Measurements from ENCODE around the gene MAB21L3.
"Not testable (repeated sequence)": the region's sequence is repeated elsewhere in the genome, so short reads cannot be mapped to it uniquely, and the experiment has no call there.

MAB21L3 gene

DNA sequence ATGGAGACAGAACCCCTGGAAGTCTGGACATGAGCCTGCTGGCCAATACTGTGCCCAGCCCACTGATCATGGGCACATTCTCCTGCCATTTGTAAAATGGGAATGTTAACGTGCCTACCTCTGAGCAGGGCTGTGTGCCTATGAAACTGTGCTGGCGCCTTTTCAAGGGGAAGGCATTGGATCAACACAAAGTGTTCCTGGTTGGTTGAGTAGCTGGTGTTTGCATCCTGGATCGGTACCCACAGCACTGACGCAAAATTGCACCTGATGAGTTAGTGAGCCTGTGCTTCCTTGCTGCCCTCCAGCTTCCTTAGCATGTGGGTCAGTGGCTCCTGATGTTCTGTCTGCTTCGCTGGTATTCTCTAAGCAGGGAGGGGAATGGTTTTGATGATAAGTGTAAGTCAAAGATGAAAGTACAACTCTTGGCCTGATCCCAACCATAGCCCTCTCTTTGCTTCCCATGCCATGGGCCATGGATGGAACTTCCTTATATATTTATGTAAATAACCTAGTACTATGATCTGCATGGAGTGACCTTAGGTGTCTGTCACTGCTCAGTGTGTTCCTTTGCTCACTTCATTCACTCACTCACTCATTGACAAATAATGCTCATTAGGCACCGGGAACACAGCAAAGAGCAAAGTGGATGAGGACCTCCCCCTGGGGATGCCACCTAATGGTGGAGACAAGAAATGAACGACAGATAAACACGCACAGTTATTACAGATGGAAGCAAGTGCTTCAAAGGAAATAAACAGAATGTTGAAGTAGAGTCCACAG lies 22.7 kb downstream of the MAB21L3 start:
- no peaks in the 10 kb centered on the region for H3K36me3 ChIP-seq (ENCODE audit: control insufficient read depth in 4 of 4, insufficient read depth in 4 of 4, low read length in 3 of 4)
- H3K27ac ChIP-seq (ENCODE audit: insufficient read depth in 1 of 2, low read depth in 1 of 2, low read length in 2 of 2, poor library complexity in 1 of 2, severe bottlenecking in 2 of 2): no peak overlapping the region
- POLR2A ChIA-PET: no interaction called here
- CTCF ChIA-PET: interaction anchor here (0.6 to 1.5 kb wide), 7 partner anchors 11 to 1688 kb away, joined by 3 to 5 read pairs (median 3); no protein-coding TSS in a partner anchor
- no peaks in the 10 kb centered on the region for H3K9me3 ChIP-seq (ENCODE audit: control extremely low read depth in 1 of 5, control insufficient read depth in 4 of 5, insufficient read depth in 2 of 5, low read depth in 1 of 5, low read length in 4 of 5)
- H3K4me3 ChIP-seq (ENCODE audit: control insufficient read depth in 1 of 7, extremely low read depth in 1 of 7, insufficient read depth in 4 of 7, low read depth in 2 of 7, low read length in 6 of 7): no peak overlapping the region
- H3K4me1 ChIP-seq (ENCODE audit: control extremely low read depth in 1 of 4, control insufficient read depth in 4 of 4, insufficient read depth in 4 of 4, low read length in 3 of 4): peaks cover 0 to 4% (median under 1%) of the 10 kb centered on the region in 4 experiments
- H3K27me3 ChIP-seq (replicated peaks in 2 of 5; ENCODE audit: control insufficient read depth in 4 of 5, insufficient read depth in 5 of 5, low read length in 4 of 5): peaks cover 0 to 3% (median 0%) of the 10 kb centered on the region in 5 experiments
- DNase-seq: peak; percentile 12 to 19 (median 19)
- WGBS (ENCODE audit: insufficient coverage): 88% methylated on average over 6 of the region's 8 CpGs

DNA sequence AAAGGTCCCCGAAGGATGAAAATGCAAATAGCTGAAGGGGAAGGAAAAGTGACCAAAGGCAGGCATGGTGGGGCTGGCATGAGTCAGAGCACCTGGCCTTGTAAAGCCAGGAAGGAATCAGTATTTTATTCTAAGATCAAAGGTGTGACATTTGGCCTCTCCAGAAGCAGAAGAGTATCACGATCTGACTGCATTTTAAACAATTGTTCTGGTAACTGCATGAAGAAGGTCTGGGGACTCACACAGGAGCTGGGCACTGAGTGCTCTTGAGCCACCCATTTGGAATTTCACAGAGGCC lies 23.2 kb downstream of the MAB21L3 start:
- Histone ChIP-seq H3K36me3 (ENCODE audit: control insufficient read depth in 4 of 4, insufficient read depth in 4 of 4, low read length in 3 of 4) (no peaks in the 10 kb centered on the region), H3K4me3 (ENCODE audit: control insufficient read depth in 1 of 7, extremely low read depth in 1 of 7, insufficient read depth in 4 of 7, low read depth in 2 of 7, low read length in 6 of 7) (no peak overlapping the region), H3K4me1 (ENCODE audit: control extremely low read depth in 1 of 4, control insufficient read depth in 4 of 4, insufficient read depth in 4 of 4, low read length in 3 of 4) (peaks cover 0 to 4% (median 1%) of the 10 kb centered on the region in 4 experiments), H3K27ac (ENCODE audit: insufficient read depth in 1 of 2, low read depth in 1 of 2, low read length in 2 of 2, poor library complexity in 1 of 2, severe bottlenecking in 2 of 2) (no peak overlapping the region), H3K27me3 (replicated peaks in 2 of 5; ENCODE audit: control insufficient read depth in 4 of 5, insufficient read depth in 5 of 5, low read length in 4 of 5) (peaks cover 0 to 3% (median 0%) of the 10 kb centered on the region in 5 experiments), H3K9me3 (ENCODE audit: control extremely low read depth in 1 of 5, control insufficient read depth in 4 of 5, insufficient read depth in 2 of 5, low read depth in 1 of 5, low read length in 4 of 5) (no peaks in the 10 kb centered on the region)
- POLR2A ChIA-PET: no interaction called here
- CTCF ChIA-PET: interaction anchor here (0.6 to 1.5 kb wide), 5 partner anchors 12 to 1687 kb away, joined by 3 to 5 read pairs (median 3); no protein-coding TSS in a partner anchor
- no peak for DNase-seq
- 50% methylated on average over 2 of the region's 2 CpGs for WGBS (ENCODE audit: insufficient coverage)

DNA sequence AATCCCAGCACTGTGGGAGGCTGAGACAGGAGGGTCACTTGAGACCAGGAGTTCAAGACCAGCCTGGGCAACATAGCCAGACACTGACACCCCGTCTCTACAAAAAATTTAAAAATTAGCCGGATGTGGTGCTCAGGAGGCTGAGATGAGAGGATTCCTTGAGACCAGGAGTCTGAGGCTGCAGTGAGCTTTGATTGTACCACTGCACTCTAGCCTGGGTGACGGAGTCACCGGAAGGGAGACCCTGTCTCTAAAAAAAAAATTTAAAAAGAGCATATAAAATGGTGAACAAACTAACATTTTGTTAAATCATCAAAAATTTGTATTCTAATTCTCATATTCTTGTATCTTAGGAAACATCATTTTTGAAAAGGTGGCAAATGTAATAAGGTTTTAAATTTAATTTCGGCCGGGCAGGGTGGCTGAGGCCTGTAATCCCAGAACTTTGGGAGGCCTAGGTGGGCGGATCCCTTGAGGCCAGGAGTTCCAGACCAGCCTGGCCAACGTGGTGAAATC lies 27.1 kb downstream of the MAB21L3 start:
- Histone ChIP-seq H3K36me3 (ENCODE audit: control insufficient read depth in 4 of 4, insufficient read depth in 4 of 4, low read length in 3 of 4) (no peaks in the 10 kb centered on the region), H3K4me1 (ENCODE audit: control extremely low read depth in 1 of 4, control insufficient read depth in 4 of 4, insufficient read depth in 4 of 4, low read length in 3 of 4) (peaks cover 0 to 2% (median 0%) of the 10 kb centered on the region in 4 experiments), H3K4me3 (ENCODE audit: control insufficient read depth in 1 of 7, extremely low read depth in 1 of 7, insufficient read depth in 4 of 7, low read depth in 2 of 7, low read length in 6 of 7) (peak overlapping the region in 1 of 7 experiments; percentile 65), H3K9me3 (ENCODE audit: control extremely low read depth in 1 of 5, control insufficient read depth in 4 of 5, insufficient read depth in 2 of 5, low read depth in 1 of 5, low read length in 4 of 5) (no peaks in the 10 kb centered on the region), H3K27ac (ENCODE audit: insufficient read depth in 1 of 2, low read depth in 1 of 2, low read length in 2 of 2, poor library complexity in 1 of 2, severe bottlenecking in 2 of 2) (no peak overlapping the region), H3K27me3 (replicated peaks in 2 of 5; ENCODE audit: control insufficient read depth in 4 of 5, insufficient read depth in 5 of 5, low read length in 4 of 5) (no peaks in the 10 kb centered on the region)
- POLR2A ChIA-PET: interaction anchor here (1.5 kb wide), 1 partner anchor 360 kb away, joined by 3 read pairs; no protein-coding TSS in a partner anchor
- no peak for DNase-seq
- CTCF ChIA-PET: interaction anchor here (0.6 to 6.7 kb wide), 25 partner anchors 7 to 919 kb away, joined by 3 to 190 read pairs (median 5); partner anchors contain the start of gene CD58
- WGBS (ENCODE audit: insufficient coverage): 97% methylated on average over 6 of the region's 8 CpGs

DNA sequence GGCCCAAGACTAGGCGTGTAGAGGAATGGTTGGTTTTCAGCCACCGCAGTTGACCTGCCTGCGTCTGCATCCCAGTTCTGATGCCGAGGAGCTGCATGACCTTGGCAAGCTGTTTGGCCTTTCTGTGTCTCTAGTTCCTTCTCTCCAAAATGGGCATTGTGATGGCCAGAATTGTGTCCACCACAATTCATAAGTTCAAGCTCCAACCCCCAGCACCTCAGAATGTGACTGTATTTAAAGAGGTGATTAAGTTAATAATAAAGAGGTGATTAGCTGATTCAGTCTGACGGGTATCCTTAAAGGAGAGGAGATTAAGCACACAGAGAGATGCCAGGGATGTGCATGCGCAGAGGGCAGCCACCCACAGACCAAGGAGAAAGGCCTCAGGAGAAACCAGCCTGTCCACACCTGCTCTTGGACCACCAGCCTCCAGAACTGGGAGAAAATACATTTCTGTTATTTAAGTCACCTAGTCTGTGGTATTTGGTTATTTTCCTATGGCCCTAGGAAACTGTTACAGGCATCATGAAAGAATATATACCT lies 28.5 kb downstream of the MAB21L3 start:
- CTCF ChIA-PET: interaction anchor here (0.7 to 6.7 kb wide), 28 partner anchors 9 to 431 kb away, joined by 3 to 190 read pairs (median 4); partner anchors contain the start of gene CD58
- H3K9me3 ChIP-seq (ENCODE audit: control extremely low read depth in 1 of 5, control insufficient read depth in 4 of 5, insufficient read depth in 2 of 5, low read depth in 1 of 5, low read length in 4 of 5): peaks cover 0 to 9% (median 0%) of the 10 kb centered on the region in 5 experiments
- 97% methylated on average over 6 of the region's 6 CpGs for WGBS (ENCODE audit: insufficient coverage)
- H3K27me3 ChIP-seq (replicated peaks in 2 of 5; ENCODE audit: control insufficient read depth in 4 of 5, insufficient read depth in 5 of 5, low read length in 4 of 5): no peaks in the 10 kb centered on the region
- no peak overlapping the region for H3K27ac ChIP-seq (ENCODE audit: insufficient read depth in 1 of 2, low read depth in 1 of 2, low read length in 2 of 2, poor library complexity in 1 of 2, severe bottlenecking in 2 of 2)
- no peaks in the 10 kb centered on the region for H3K36me3 ChIP-seq (ENCODE audit: control insufficient read depth in 4 of 4, insufficient read depth in 4 of 4, low read length in 3 of 4)
- H3K4me1 ChIP-seq (ENCODE audit: control extremely low read depth in 1 of 4, control insufficient read depth in 4 of 4, insufficient read depth in 4 of 4, low read length in 3 of 4): peaks cover 0 to 2% (median 0%) of the 10 kb centered on the region in 4 experiments
- DNase-seq: no peak
- H3K4me3 ChIP-seq (ENCODE audit: control insufficient read depth in 1 of 7, extremely low read depth in 1 of 7, insufficient read depth in 4 of 7, low read depth in 2 of 7, low read length in 6 of 7): no peak overlapping the region
- POLR2A ChIA-PET: interaction anchor here (1.5 kb wide), 1 partner anchor 359 kb away, joined by 3 read pairs; no protein-coding TSS in a partner anchor

DNA sequence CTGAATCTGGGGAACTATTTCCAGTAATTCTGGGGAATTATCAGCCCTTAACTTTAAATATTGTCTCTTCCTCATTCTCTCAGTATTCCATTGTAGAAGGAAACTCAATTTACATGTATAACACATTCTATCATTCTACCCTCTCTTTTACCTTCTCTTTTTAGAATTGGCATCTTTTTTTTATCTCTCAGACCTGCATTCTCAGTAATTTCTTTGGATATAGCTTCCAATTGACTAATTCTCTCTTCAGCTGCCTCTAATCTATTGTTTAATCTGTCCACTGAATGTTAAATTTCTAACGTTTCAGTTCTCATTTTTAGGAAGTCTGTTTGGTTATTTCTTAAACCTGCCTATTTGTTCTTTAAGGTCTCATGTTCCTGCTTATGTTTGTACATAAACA lies 33.0 kb downstream of the MAB21L3 start:
- H3K4me3 ChIP-seq (ENCODE audit: control insufficient read depth in 1 of 7, extremely low read depth in 1 of 7, insufficient read depth in 4 of 7, low read depth in 2 of 7, low read length in 6 of 7): no peak overlapping the region
- H3K9me3 ChIP-seq (ENCODE audit: control extremely low read depth in 1 of 5, control insufficient read depth in 4 of 5, insufficient read depth in 2 of 5, low read depth in 1 of 5, low read length in 4 of 5): peaks cover 0 to 12% (median 4%) of the 10 kb centered on the region in 5 experiments
- ChIA-PET POLR2A (no interaction called here), CTCF (interaction anchor here (6.7 kb wide), 1 partner anchor 341 kb away, joined by 190 read pairs; no protein-coding TSS in a partner anchor)
- DNase-seq: no peak
- H3K36me3 ChIP-seq (ENCODE audit: control insufficient read depth in 4 of 4, insufficient read depth in 4 of 4, low read length in 3 of 4): no peaks in the 10 kb centered on the region
- H3K4me1 ChIP-seq (ENCODE audit: control extremely low read depth in 1 of 4, control insufficient read depth in 4 of 4, insufficient read depth in 4 of 4, low read length in 3 of 4): no peaks in the 10 kb centered on the region
- H3K27me3 ChIP-seq (replicated peaks in 2 of 5; ENCODE audit: control insufficient read depth in 4 of 5, insufficient read depth in 5 of 5, low read length in 4 of 5): no peaks in the 10 kb centered on the region
- H3K27ac ChIP-seq (ENCODE audit: insufficient read depth in 1 of 2, low read depth in 1 of 2, low read length in 2 of 2, poor library complexity in 1 of 2, severe bottlenecking in 2 of 2): no peak overlapping the region
- WGBS (ENCODE audit: insufficient coverage): no CpG with 5 or more reads among the region's 1 CpG

DNA sequence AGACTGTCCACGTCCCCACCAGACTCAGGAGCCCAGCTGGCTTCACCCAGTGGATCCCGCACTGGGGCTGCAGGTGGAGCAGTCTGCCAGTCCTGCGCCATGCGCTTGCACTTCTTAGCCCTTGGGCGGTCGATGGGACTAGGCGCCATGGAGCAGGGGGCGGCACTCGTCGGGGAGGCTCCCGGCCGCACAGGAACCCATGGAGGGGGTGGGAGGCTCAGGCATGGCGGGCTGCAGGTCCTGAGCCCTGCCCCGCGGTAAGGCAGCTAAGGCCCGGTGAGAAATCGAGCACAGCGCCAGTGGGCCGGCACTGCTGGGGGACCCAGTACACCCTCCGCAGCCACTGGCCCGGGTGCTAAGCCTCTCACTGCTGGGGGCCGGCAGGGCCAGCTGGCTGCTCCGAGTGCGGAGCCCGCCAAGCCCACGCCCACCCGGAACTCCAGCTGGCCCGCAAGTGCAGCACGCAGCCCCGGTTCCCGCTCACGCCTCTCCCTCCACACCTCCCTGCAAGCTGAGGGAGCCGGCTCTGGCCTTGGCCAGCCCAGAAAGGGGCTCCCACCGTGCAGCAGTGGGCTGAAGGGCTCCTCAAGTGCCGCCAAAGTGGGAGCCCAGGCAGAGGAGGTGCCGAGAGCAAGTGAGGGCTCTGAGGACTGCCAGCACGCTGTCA lies 35.4 kb downstream of the MAB21L3 start:
- DNase-seq; H3K36me3 ChIP-seq (ENCODE audit: control insufficient read depth in 4 of 4, insufficient read depth in 4 of 4, low read length in 3 of 4); H3K27me3 ChIP-seq (replicated peaks in 2 of 5; ENCODE audit: control insufficient read depth in 4 of 5, insufficient read depth in 5 of 5, low read length in 4 of 5); H3K4me1 ChIP-seq (ENCODE audit: control extremely low read depth in 1 of 4, control insufficient read depth in 4 of 4, insufficient read depth in 4 of 4, low read length in 3 of 4); POLR2A ChIA-PET; H3K27ac ChIP-seq (ENCODE audit: insufficient read depth in 1 of 2, low read depth in 1 of 2, low read length in 2 of 2, poor library complexity in 1 of 2, severe bottlenecking in 2 of 2); H3K4me3 ChIP-seq (ENCODE audit: control insufficient read depth in 1 of 7, extremely low read depth in 1 of 7, insufficient read depth in 4 of 7, low read depth in 2 of 7, low read length in 6 of 7): not testable (repeated sequence)
- 98% methylated on average over 36 of the region's 37 CpGs for WGBS (ENCODE audit: insufficient coverage)
- H3K9me3 ChIP-seq (ENCODE audit: control extremely low read depth in 1 of 5, control insufficient read depth in 4 of 5, insufficient read depth in 2 of 5, low read depth in 1 of 5, low read length in 4 of 5): peaks cover 0 to 12% (median 4%) of the 10 kb centered on the region in 5 experiments
- CTCF ChIA-PET: interaction anchor here (0.8 to 10.6 kb wide), 7 partner anchors 6 to 352 kb away, joined by 3 to 123 read pairs (median 25); no protein-coding TSS in a partner anchor
